ENCODE results near the gene CASQ2. TPM values are rescaled to one million over a fixed set of nuclear protein-coding genes. Genes with fewer than 3 reads are reported as not detected.

CASQ2 gene
- total and polyA plus RNA-seq, 2 donors (not counting 1 experiment from before 2014, with no cell fraction given), result not detected

DNA sequence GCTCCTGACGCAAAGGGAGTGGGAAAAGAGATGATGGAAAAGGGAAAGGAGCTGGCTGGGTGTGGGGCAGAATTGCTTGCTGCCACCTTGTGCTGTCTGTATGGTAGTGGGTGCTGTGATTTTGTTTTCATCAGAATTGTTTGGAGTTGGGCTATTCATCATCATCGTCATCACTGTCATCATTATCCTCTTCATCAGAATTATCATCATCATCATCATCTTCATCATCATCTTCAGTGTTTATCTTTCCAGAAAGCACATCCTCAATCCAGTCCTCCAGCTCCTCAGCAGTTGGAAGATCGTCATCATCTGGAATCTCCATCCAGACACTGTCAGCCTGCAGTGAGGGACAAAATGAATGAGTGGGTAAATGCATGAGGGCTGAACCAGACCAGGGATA, 67.4 kb downstream of the CASQ2 start:
- Mint-ChIP-seq H3K4me3 (no peak overlapping the region), H3K27ac (no peak overlapping the region), H3K27me3 (peaks cover 8% of the 10 kb centered on the region), H3K9me3 (ENCODE audit: insufficient read depth) (no peaks in the 10 kb centered on the region), H3K4me1 (no peaks in the 10 kb centered on the region)
- Histone ChIP-seq H4K20me1 (ENCODE audit: control insufficient read depth, insufficient read depth, low read length, poor library complexity, severe bottlenecking) (no peaks in the 10 kb centered on the region), H3K9me3 (ENCODE audit: control extremely low read depth in 1 of 3, control insufficient read depth in 2 of 3, insufficient read depth in 1 of 3, low read length in 2 of 3) (no peaks in the 10 kb centered on the region), H3K9ac (ENCODE audit: low read length) (no peak overlapping the region), H2AFZ (ENCODE audit: insufficient read depth, low read depth, low read length, poor library complexity, severe bottlenecking) (no peak overlapping the region), H3K36me3 (replicated peaks in 1 of 2; ENCODE audit: control extremely low read depth in 1 of 2, control insufficient read depth in 1 of 2, extremely low read depth in 1 of 2, insufficient read depth in 2 of 2, low read length in 1 of 2) (no peaks in the 10 kb centered on the region), H3K4me1 (ENCODE audit: control insufficient read depth in 2 of 2, insufficient read depth in 2 of 2, low read length in 2 of 2) (no peaks in the 10 kb centered on the region), H3K27me3 (replicated peaks in 1 of 4; ENCODE audit: control extremely low read depth in 1 of 4, control insufficient read depth in 3 of 4, insufficient read depth in 4 of 4, low read length in 3 of 4) (no peaks in the 10 kb centered on the region), H3K79me2 (ENCODE audit: control insufficient read depth, insufficient read depth, low read length) (no peaks in the 10 kb centered on the region), H3K27ac (ENCODE audit: low read length in 2 of 2) (no peak overlapping the region), H3K4me3 (ENCODE audit: control extremely low read depth in 1 of 5, extremely low read depth in 1 of 5, insufficient read depth in 1 of 5, low read depth in 2 of 5, low read length in 4 of 5) (no peak overlapping the region), H3K4me2 (replicated peaks; ENCODE audit: low read depth, low read length, poor library complexity, severe bottlenecking) (no peak overlapping the region)
- WGBS (ENCODE audit: insufficient coverage), result 94% methylated on average over 2 of the region's 3 CpGs
- ATAC-seq (ENCODE audit: low read depth) (no peak), DNase-seq (no peak)
- intact Hi-C loops (cut with micrococcal nuclease), result loop anchor here (10.0 kb wide), 1 partner anchor 566 kb away; no protein-coding TSS in a partner anchor
- ChIA-PET CTCF (interaction anchor here (0.7 kb wide), 1 partner anchor 438 kb away, joined by 4 read pairs; no protein-coding TSS in a partner anchor), POLR2A (no interaction called here)
- TF ChIP-seq EZH2 (IDR thresholded peaks at IDR 0.05; ENCODE audit: borderline replicate concordance, insufficient read depth, low read depth, low read length, poor library complexity, severe bottlenecking), result no peak
- TF ChIP-seq, protein P1, sequence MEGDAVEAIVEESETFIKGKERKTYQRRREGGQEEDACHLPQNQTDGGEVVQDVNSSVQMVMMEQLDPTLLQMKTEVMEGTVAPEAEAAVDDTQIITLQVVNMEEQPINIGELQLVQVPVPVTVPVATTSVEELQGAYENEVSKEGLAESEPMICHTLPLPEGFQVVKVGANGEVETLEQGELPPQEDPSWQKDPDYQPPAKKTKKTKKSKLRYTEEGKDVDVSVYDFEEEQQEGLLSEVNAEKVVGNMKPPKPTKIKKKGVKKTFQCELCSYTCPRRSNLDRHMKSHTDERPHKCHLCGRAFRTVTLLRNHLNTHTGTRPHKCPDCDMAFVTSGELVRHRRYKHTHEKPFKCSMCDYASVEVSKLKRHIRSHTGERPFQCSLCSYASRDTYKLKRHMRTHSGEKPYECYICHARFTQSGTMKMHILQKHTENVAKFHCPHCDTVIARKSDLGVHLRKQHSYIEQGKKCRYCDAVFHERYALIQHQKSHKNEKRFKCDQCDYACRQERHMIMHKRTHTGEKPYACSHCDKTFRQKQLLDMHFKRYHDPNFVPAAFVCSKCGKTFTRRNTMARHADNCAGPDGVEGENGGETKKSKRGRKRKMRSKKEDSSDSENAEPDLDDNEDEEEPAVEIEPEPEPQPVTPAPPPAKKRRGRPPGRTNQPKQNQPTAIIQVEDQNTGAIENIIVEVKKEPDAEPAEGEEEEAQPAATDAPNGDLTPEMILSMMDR (IDR thresholded peaks at IDR 0.05), result no peak

DNA sequence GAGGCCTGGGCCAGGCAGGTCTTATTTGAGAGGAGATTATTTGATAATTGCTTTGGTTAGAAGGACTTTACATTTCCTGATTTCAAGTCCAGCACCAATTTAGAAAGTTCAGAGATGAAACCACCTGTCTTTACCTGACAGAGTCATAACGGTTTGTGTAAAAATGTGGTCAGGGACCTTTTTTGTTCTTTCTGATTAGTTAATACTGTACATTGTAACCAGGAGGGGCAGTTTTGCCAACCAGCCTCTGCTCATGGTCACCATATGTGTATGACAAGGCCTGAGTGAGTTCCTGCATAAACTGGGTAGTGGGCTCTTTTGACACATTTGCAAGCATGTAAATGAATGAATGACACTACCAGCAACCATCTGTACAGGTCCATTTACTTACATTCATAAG, 70.9 kb downstream of the CASQ2 start:
- H3K27me3 ChIP-seq (replicated peaks in 1 of 4; ENCODE audit: control extremely low read depth in 1 of 4, control insufficient read depth in 3 of 4, insufficient read depth in 4 of 4, low read length in 3 of 4), result no peaks in the 10 kb centered on the region
- H3K27me3 Mint-ChIP-seq, result peaks cover 5% of the 10 kb centered on the region

More for the DNA sequence above, 70.9 kb downstream of the CASQ2 start:
- Mint-ChIP-seq H3K27ac (no peak overlapping the region), H3K9me3 (ENCODE audit: insufficient read depth) (no peaks in the 10 kb centered on the region), H3K4me1 (no peaks in the 10 kb centered on the region), H3K4me3 (no peak overlapping the region)
- ATAC-seq (ENCODE audit: low read depth) (no peak), DNase-seq (no peak)
- Histone ChIP-seq H3K79me2 (ENCODE audit: control insufficient read depth, insufficient read depth, low read length) (no peaks in the 10 kb centered on the region), H3K4me3 (ENCODE audit: control extremely low read depth in 1 of 5, extremely low read depth in 1 of 5, insufficient read depth in 1 of 5, low read depth in 2 of 5, low read length in 4 of 5) (no peak overlapping the region), H3K9me3 (ENCODE audit: control extremely low read depth in 1 of 3, control insufficient read depth in 2 of 3, insufficient read depth in 1 of 3, low read length in 2 of 3) (no peaks in the 10 kb centered on the region), H3K9ac (ENCODE audit: low read length) (no peak overlapping the region), H3K4me2 (replicated peaks; ENCODE audit: low read depth, low read length, poor library complexity, severe bottlenecking) (no peak overlapping the region), H2AFZ (ENCODE audit: insufficient read depth, low read depth, low read length, poor library complexity, severe bottlenecking) (no peak overlapping the region), H3K27ac (ENCODE audit: low read length in 2 of 2) (no peak overlapping the region), H3K4me1 (ENCODE audit: control insufficient read depth in 2 of 2, insufficient read depth in 2 of 2, low read length in 2 of 2) (no peaks in the 10 kb centered on the region), H3K36me3 (replicated peaks in 1 of 2; ENCODE audit: control extremely low read depth in 1 of 2, control insufficient read depth in 1 of 2, extremely low read depth in 1 of 2, insufficient read depth in 2 of 2, low read length in 1 of 2) (no peaks in the 10 kb centered on the region), H4K20me1 (ENCODE audit: control insufficient read depth, insufficient read depth, low read length, poor library complexity, severe bottlenecking) (no peaks in the 10 kb centered on the region)
- ChIA-PET POLR2A (no interaction called here), CTCF (no interaction called here)
- TF ChIP-seq, protein P1 (IDR thresholded peaks at IDR 0.05), result no peak
- TF ChIP-seq EZH2 (IDR thresholded peaks at IDR 0.05; ENCODE audit: borderline replicate concordance, insufficient read depth, low read depth, low read length, poor library complexity, severe bottlenecking), result no peak
- intact Hi-C loops (cut with micrococcal nuclease), result no loop called here
- WGBS (ENCODE audit: insufficient coverage), result no CpG with 5 or more reads among the region's 1 CpG
